Stimulated activated CD4-positive, alpha-beta T cell treated with anti-CD3 and anti-CD28 coated beads, Interleukin-12 subunit alpha, Interleukin-12 subunit beta, amount 100 ng/mL, for 48 hours (primary cell): ENCODE data around the gene MYO1B.

Source experiments
- DNase-seq, 3 donors: peaks; one replicate each; pipeline ENCODE4 v3.0.0-alpha.2; 2020; ENCODE audit warnings: low read depth in 2 of 3, low spot score in 1 of 3

The MYO1B gene

GRCh38 chr2:191396794-191397193 is 151.6 kb downstream of the MYO1B start:
- no peak for DNase-seq

DNA sequence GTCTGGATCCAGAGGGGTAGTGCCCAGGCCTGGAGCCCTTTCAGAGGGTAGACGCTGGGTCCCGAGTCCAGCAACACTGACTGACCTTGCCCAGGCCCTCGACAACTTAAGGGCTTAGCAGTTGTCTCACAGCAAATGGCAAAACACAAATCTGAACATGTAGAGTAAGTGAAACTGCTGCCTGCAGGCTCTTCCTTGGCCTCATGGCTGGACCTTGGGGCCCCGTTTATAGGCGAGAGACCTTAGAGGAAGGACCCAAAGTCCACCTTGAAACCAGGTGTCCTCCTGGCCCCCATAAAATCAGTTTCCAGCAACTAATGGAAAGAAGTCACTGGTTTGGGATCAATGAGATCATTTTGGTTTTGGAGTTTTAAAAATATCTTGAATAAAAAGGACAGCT is 154.4 kb downstream of the MYO1B start:
- no peak for DNase-seq

- DNase-seq, result no peak
Measured at GRCh38 chr2:191401287-191401686, 156.1 kb downstream of the MYO1B start.

GRCh38 chr2:191402966-191403565 is 157.9 kb downstream of the MYO1B start:
- DNase-seq, result no peak

- no peak for DNase-seq
Measured at GRCh38 chr2:191404568-191404991, 159.4 kb downstream of the MYO1B start.

DNA sequence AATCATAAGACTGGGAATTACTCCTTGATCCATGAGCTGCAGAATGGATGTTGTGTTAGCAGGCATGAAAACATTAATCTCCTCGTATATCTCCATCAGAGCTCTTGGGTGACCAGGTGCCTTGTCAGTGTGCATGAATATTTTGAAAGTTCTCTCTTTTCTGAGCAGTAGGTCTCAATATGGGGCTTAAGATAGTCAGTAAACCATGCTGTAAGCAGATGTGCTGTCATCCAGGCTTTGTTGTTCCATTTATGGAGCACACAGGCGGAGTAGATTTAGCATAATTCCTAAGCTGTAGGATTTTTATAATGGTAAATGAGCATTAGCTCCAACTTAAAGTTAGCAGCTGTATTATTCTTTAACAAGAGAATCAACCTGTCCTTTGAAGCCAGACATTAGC is 160.3 kb downstream of the MYO1B start:
- DNase-seq, result no peak

GRCh38 chr2:191410646-191411436 is 165.6 kb downstream of the MYO1B start:
- no peak for DNase-seq

DNA sequence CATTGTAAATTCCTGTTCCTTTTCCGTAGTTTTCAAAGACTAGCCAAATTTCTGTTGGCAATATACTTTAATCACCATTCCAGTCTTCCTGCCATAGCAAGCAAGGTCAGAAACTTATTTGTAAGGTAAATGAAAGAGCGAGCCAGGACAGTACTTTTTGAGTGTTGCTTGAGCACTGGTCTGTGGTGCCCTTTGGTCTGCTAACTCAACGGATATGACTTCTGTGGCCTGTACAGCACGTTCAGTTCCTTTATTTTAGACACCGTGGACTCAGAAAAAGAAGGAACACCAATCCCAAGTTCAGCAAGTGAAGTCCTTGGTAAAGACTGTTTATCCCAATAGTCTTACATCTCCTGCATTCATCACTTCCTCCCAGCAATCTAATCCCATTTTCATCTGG is 166.3 kb downstream of the MYO1B start:
- no peak for DNase-seq

DNA sequence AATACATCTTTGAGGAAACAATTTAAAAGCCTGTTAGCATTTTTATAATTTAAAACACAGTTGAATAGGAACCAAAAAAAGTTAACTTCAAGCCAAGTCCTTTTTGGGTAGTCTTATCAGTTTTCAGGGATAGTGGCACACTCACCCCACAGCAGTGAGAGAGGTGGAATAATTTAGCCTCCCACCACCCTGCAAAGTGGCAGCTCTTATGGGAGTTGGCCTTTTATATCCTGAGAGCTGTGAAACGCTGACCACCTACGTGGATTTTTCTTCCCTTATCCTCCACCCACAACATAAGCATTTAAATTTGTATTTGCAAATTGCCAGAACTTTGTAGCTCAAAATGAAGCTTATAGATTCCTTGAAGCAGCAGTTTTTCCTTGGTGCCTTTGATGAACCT is 167.1 kb downstream of the MYO1B start:
- DNase-seq, result no peak

- DNase-seq, result no peak
Measured at GRCh38 chr2:191415101-191415500, 169.9 kb downstream of the MYO1B start.

DNA sequence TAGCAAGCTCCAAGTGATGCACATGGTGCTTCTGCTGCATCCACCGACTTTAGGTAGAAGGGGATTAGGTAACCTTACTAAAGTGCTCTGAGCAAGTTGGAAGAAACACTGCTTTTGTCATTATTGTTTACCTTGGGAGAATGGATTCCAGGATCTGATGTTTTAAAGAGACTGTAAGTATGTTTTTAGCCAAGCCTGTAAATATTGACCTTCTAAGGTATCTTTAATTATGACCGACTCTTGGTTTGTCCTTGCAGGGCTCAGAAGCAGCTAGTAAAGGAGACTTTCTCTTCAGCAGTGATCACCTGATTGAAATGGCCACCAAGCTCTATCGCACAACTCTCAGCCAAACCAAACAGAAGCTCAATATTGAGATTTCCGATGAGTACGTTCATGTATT is 170.7 kb downstream of the MYO1B start:
- no peak for DNase-seq

DNA sequence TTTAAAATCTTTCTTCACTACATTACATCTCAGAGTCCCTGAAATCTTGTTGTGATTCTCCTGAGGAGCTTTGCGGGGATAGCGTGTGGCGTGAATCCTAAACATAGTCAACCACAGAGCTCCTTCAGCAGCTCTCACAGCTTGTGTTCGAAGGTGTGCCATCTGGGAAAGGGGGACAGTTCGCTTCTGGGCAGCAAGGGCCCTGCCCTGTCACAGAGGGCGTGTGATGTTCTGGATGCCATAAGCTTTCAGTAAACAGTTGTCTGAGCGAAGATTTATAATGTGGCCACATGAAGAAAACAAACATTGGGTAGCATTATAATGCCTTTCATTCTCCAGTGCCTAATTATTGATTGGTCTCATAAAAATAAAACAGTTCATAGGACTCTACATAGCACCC is 172.5 kb downstream of the MYO1B start:
- DNase-seq, result no peak

GRCh38 chr2:191421950-191422349 is 176.7 kb downstream of the MYO1B start:
- DNase-seq, result peak in 1 of 3 donors; percentile 4

DNA sequence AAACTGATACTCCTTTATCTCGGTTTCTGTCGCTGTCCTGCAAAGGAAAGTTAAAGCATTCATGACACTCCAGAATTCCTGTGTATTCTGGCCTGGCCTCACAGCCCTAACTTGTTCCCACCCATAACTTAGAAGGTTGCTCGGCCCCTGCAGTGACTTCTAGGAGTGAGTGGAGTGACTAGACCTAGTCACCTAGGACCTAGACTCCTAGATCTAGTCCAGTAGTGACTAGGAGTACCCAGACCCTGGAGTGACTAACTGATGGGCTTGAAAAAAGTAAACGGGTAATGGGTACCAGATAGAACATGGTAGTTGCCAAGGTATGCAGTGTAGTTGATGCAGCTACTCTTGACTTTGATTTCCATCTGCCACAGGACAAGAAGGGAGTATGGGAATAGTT is 181.8 kb downstream of the MYO1B start:
- DNase-seq, result no peak

DNA sequence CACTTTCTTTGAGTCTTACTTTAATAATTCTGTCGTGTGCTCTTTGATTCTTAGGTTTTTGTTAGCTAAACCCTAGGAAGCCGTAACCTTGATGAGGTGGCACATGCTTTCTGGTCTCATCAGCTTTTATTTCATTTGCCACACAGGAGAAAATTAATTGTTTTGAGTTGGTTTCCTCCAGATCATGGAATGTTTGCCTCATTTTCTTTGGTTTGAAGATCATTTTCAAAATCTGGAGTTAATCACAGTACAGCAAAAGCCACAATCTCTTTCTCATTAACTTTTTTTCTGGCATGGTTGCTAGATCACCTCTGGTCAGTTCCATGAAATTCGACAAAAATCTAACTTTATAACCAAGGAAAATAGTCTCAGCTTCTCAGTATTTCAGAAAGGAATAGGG is 182.9 kb downstream of the MYO1B start:
- no peak for DNase-seq

- DNase-seq, result no peak
Measured at GRCh38 chr2:191430476-191430875, 185.3 kb downstream of the MYO1B start.

DNA sequence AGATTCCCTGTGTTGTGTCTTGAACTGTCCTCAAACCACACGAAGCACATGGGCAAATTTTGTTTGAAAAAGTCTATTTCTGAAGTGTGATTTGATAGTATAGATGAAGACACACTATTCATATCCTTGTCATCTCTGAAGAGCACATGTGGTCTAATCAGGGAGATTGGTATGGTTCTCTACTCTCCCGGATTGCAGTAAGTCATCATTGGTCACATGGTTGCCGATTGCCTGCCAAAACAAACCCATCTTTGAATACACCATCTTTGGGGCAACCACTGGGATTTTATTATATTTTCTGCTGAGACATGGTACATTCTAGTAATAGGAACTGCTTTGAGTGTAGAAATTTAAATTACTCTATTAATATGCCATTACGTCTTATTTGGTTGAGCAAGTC is 186.9 kb downstream of the MYO1B start:
- DNase-seq, result no peak

- no peak for DNase-seq
Measured at GRCh38 chr2:191434072-191434471, 188.9 kb downstream of the MYO1B start.

DNA sequence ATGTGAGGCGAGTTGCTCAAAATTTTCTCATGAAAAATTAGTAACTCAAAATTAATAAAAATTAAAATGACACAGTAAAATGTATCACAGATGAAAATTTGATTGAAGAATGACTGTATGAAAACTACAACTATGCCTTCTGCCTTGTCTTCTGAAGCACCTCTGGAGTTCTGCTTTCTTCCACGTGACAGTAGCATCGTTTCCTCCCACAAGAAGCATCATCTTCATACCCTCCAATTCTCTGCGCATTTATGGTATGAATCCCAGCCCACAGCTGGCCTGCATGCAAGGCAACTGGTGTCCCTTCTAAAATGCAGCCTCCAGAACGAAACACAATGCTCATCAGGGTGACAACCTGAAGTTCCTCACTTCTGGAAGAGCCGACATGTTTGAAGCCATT is 189.9 kb downstream of the MYO1B start:
- DNase-seq, result no peak

GRCh38 chr2:191436368-191437055 is 191.3 kb downstream of the MYO1B start:
- no peak for DNase-seq

GRCh38 chr2:191439481-191439880 is 194.3 kb downstream of the MYO1B start:
- no peak for DNase-seq

DNA sequence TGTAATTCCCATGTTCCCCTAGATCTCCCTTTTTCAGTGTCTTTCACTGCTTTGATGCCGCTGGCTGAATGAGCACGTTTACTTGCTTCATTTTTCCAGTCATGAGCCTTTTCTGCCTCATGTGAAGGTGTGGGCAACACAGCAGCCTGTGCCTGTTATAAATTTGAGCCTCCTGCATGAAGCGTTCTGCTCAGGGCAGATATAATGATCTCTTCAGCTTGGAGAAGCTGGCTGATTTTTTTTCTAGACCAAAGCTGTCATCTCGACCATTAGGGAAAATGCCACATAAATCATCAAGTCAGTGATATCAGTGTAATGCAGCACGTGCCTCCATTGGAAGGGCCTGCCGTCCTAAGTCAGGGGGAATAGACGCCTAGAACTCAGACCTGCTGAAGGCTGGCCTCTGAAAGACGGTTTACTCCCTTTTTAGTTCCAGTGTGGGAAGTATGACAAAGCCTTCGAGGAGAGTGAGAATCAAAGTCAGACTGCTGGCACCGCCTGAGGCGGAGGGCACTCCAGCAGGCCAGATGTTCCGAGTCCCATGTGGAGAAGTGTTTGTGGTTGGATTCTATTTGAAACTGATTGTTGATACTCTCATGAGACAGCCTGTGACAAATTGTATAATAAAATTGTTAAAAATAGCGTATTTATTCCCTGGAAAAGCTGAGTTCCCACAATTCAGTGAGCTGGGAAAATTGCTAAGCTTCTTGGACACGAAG is 196.5 kb downstream of the MYO1B start:
- DNase-seq, result no peak
